HepG2 (cell line): Measurements from ENCODE around the gene CNOT1. TPM values are rescaled to one million over a fixed set of nuclear protein-coding genes. Genes with fewer than 3 reads are reported as not detected.

Source experiments
- ARHGAP35 ChIP-seq: sonication (generic); formaldehyde crosslinking; IDR thresholded peaks from 2 replicates; pipeline ENCODE4 v1.9.0; 2022; ENCODE audit warnings: mild to moderate bottlenecking, inconsistent platforms, moderate library complexity, missing genetic modification reagents, borderline replicate concordance
- CBX5 ChIP-seq: sonication (generic); formaldehyde crosslinking; IDR thresholded peaks from 2 replicates; pipeline ENCODE4 v1.4.0; 2020; ENCODE audit warnings: missing genetic modification reagents, borderline replicate concordance
- CHD4 ChIP-seq: fragments of 200-600 bp; sonication (generic); IDR thresholded peaks from 2 replicates; pipeline ENCODE4 v1.7.0; 2017; ENCODE audit warnings: mild to moderate bottlenecking, low read length, borderline replicate concordance
- DPF2 ChIP-seq: sonication (generic); formaldehyde crosslinking; IDR thresholded peaks from 2 replicates; pipeline ENCODE4 v1.4.0; 2020; ENCODE audit warnings: mild to moderate bottlenecking, low read depth, missing genetic modification reagents, borderline replicate concordance
- E2F5 ChIP-seq: sonication (generic); formaldehyde crosslinking; conservative IDR thresholded peaks from 2 replicates; pipeline ENCODE4 v1.4.0; 2020; ENCODE audit warnings: missing genetic modification reagents
- FLYWCH1 ChIP-seq: sonication (generic); formaldehyde crosslinking; IDR thresholded peaks from 2 replicates; pipeline ENCODE4 v1.8.1; 2023; ENCODE audit warnings: mild to moderate bottlenecking, missing genetic modification reagents
- FOXK2 ChIP-seq: fragments of 450-650 bp; IDR thresholded peaks from 2 replicates; pipeline ENCODE4 v1.6.1; 2016
- GABPB1 ChIP-seq: IDR thresholded peaks from 2 replicates; pipeline ENCODE4 v1.6.1; 2016; ENCODE audit warnings: mild to moderate bottlenecking, missing genetic modification reagents, moderate library complexity, missing compliant biosample characterization
- GATAD2A ChIP-seq: IDR thresholded peaks from 2 replicates; pipeline ENCODE4 v1.6.1; 2016
- GFI1 ChIP-seq: sonication (generic); formaldehyde crosslinking; IDR thresholded peaks from 2 replicates; pipeline ENCODE4 v1.5.0; 2020; ENCODE audit warnings: missing genetic modification reagents, mild to moderate bottlenecking, borderline replicate concordance
- HDAC1 ChIP-seq: sonication (generic); formaldehyde crosslinking; IDR thresholded peaks from 2 replicates; pipeline ENCODE4 v1.5.1; 2020; ENCODE audit warnings: mild to moderate bottlenecking, missing genetic modification reagents
- HNF4G ChIP-seq, 2 experiments: sonication (generic) in 1 of 2; formaldehyde crosslinking in 1 of 2; IDR thresholded peaks; 2 replicates each; pipeline versions ENCODE4 v1.4.0 to v1.6.1; 2011 to 2020; ENCODE audit warnings: borderline replicate concordance in 2 of 2, low read depth in 2 of 2, mild to moderate bottlenecking in 2 of 2, low read length in 1 of 2, missing genetic modification reagents in 1 of 2, moderate library complexity in 1 of 2
- HNRNPUL1 ChIP-seq: fragments of 200-400 bp; formaldehyde crosslinking; IDR thresholded peaks from 2 replicates; pipeline ENCODE4 v1.6.1; 2017; ENCODE audit warnings: low read depth, mild to moderate bottlenecking, low read length, moderate library complexity
- KDM1A ChIP-seq: IDR thresholded peaks from 2 replicates; pipeline ENCODE4 v1.6.1; 2016; ENCODE audit warnings: missing compliant biosample characterization
- MXD4 ChIP-seq: IDR thresholded peaks from 2 replicates; pipeline ENCODE4 v1.6.1; 2016; ENCODE audit warnings: mild to moderate bottlenecking, missing biosample characterization, missing genetic modification reagents
- NCOA1 ChIP-seq: sonication (generic); formaldehyde crosslinking; IDR thresholded peaks from 2 replicates; pipeline ENCODE4 v1.9.0; 2021; ENCODE audit warnings: missing genetic modification reagents
- NR2C2 ChIP-seq: sonication (generic); formaldehyde crosslinking; IDR thresholded peaks from 2 replicates; pipeline ENCODE4 v1.4.0; 2020; ENCODE audit warnings: missing genetic modification reagents, mild to moderate bottlenecking, moderate library complexity, borderline replicate concordance
- NRL ChIP-seq: sonication (generic); formaldehyde crosslinking; IDR thresholded peaks from 2 replicates; pipeline ENCODE4 v1.5.0; 2020; ENCODE audit warnings: missing genetic modification reagents, mild to moderate bottlenecking, moderate library complexity, borderline replicate concordance
- PPARG ChIP-seq: conservative IDR thresholded peaks from 2 replicates; pipeline ENCODE4 v1.6.1; 2016; ENCODE audit warnings: missing biosample characterization, missing genetic modification reagents
- SOX6 ChIP-seq, 2 experiments: fragments of 450-650 bp in 1 of 2; sonication (generic) in 1 of 2; formaldehyde crosslinking in 1 of 2; IDR thresholded peaks; 2 replicates each; pipeline versions ENCODE4 v1.4.0 to v1.6.1; 2017 to 2020; ENCODE audit warnings: antibody characterized with exemption in 1 of 2, mild to moderate bottlenecking in 1 of 2, missing genetic modification reagents in 1 of 2
- STAG1 ChIP-seq: sonication (generic); formaldehyde crosslinking; IDR thresholded peaks from 2 replicates; pipeline ENCODE4 v1.4.0; 2020; ENCODE audit warnings: missing genetic modification reagents
- TBL1XR1 ChIP-seq: fragments of 150-350 bp; IDR thresholded peaks from 2 replicates; pipeline ENCODE4 v1.6.1; 2014; ENCODE audit warnings: borderline replicate concordance, low read length; ENCODE audit not compliant: partially characterized antibody
- TBX3 ChIP-seq: fragments of 450-650 bp; IDR thresholded peaks from 2 replicates; pipeline ENCODE4 v1.6.1; 2017; ENCODE audit warnings: antibody characterized with exemption, mild to moderate bottlenecking, inconsistent platforms, borderline replicate concordance
- TP53 ChIP-seq: sonication (generic); formaldehyde crosslinking; conservative IDR thresholded peaks from 2 replicates; pipeline ENCODE4 v1.4.0; 2020; ENCODE audit warnings: missing genetic modification reagents
- YEATS2 ChIP-seq: sonication (generic); formaldehyde crosslinking; IDR thresholded peaks from 2 replicates; pipeline ENCODE4 v1.4.0; 2020; ENCODE audit warnings: missing genetic modification reagents, borderline replicate concordance
- ZKSCAN1 ChIP-seq: fragments of 150-350 bp; IDR thresholded peaks from 2 replicates; pipeline ENCODE4 v1.6.1; 2014; ENCODE audit warnings: low read length
- ZNF101 ChIP-seq: sonication (generic); formaldehyde crosslinking; IDR thresholded peaks from 2 replicates; pipeline ENCODE4 v1.4.0; 2020; ENCODE audit warnings: mild to moderate bottlenecking, low read depth, missing genetic modification reagents, borderline replicate concordance
- ZNF12 ChIP-seq: sonication (generic); formaldehyde crosslinking; IDR thresholded peaks from 2 replicates; pipeline ENCODE4 v1.5.0; 2020; ENCODE audit warnings: missing genetic modification reagents
- ZNF343 ChIP-seq: sonication (generic); formaldehyde crosslinking; IDR thresholded peaks from 2 replicates; pipeline ENCODE4 v1.4.0; 2020; ENCODE audit warnings: mild to moderate bottlenecking, missing genetic modification reagents
- ZNF577 ChIP-seq: sonication (generic); formaldehyde crosslinking; IDR thresholded peaks from 2 replicates; pipeline ENCODE4 v1.4.0; 2020; ENCODE audit warnings: mild to moderate bottlenecking, low read depth, missing genetic modification reagents, borderline replicate concordance
- ZNF720 ChIP-seq: sonication (generic); formaldehyde crosslinking; IDR thresholded peaks from 2 replicates; pipeline ENCODE4 v1.4.0; 2020; ENCODE audit warnings: missing genetic modification reagents
- ZSCAN12 ChIP-seq: sonication (generic); formaldehyde crosslinking; IDR thresholded peaks from 2 replicates; pipeline ENCODE4 v1.9.0; 2021; ENCODE audit warnings: mild to moderate bottlenecking, missing genetic modification reagents
- polyA plus RNA-seq, 8 experiments: library from polyadenylated mRNA; depleted of rRNA in 3 of 8; stranded (reverse) in 7 of 8; unstranded in 1 of 8; fragments of >200 nt; fragmentation: Illumina TruSeq in 4 of 8; extraction: Trizol in 4 of 8; gene quantifications; 2 replicates each; pipeline versions ENCODE4 v1.2.1 to v1.2.3, GENCODE V29; 2011 to 2016; ENCODE audit warnings: low read depth in 4 of 8, missing spikeins in 1 of 8, mixed read lengths in 1 of 8; ENCODE audit not compliant: insufficient read depth in 1 of 8
- total RNA-seq, 5 experiments: library from RNA; depleted of rRNA; stranded (reverse); fragments of >200 nt; fragmentation: Illumina TruSeq; extraction: Trizol; gene quantifications; 2 replicates each; pipeline ENCODE4 v1.2.3, GENCODE V29; 2016; ENCODE audit warnings: low read depth in 1 of 5
- TF ChIP-seq, protein P1 (sequence below): sonication (generic); formaldehyde crosslinking; IDR thresholded peaks from 2 replicates; pipeline ENCODE4 v1.4.0; 2020; ENCODE audit warnings: missing genetic modification reagents; ENCODE audit errors: not compliant biosample characterization

CNOT1 gene
- total and polyA plus RNA-seq, 2 of the 13 experiments (the other 11 are each of a cell fraction or from before 2014, with no cell fraction given) = 188 to 232 TPM

DNA sequence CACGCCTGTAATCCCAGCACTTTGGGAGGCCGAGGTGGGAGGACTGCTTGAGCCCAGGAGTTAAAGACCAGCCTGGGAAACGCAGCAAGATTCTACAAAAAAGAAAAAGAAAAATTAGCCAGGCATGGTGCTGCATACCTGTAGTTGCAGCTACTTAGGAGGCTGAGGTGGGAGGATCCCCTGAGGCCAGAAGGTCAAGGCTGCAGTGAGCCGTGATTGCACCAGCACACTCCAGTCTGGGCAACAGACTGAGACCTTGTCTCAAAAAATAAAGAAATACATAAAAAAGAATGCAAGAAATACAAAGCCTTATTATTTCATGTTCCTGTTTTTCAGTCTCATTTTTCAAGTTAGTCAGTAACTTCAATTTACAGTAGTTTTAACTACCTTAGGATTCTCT is 5.9 kb upstream of the CNOT1 start (continued):
- TF ChIP-seq, protein P1, sequence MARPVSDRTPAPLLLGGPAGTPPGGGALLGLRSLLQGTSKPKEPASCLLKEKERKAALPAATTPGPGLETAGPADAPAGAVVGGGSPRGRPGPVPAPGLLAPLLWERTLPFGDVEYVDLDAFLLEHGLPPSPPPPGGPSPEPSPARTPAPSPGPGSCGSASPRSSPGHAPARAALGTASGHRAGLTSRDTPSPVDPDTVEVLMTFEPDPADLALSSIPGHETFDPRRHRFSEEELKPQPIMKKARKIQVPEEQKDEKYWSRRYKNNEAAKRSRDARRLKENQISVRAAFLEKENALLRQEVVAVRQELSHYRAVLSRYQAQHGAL (CRISPR knock-in tag) = no peak
- TF ChIP-seq FLYWCH1 (CRISPR knock-in tag) = no peak
- no peak for TF ChIP-seq MXD4 (CRISPR knock-in tag)
- TF ChIP-seq ZSCAN12 (CRISPR knock-in tag) = no peak
- 0 out of 2 replicates have a peak, but pooled peaks have one; percentile 11 for TF ChIP-seq HNF4G (IDR thresholded peaks at IDR 0.05; ENCODE audit: borderline replicate concordance, low read depth, low read length)
- no peak for TF ChIP-seq HNF4G (CRISPR knock-in tag; IDR thresholded peaks at IDR 0.05; ENCODE audit: borderline replicate concordance, low read depth)
- TF ChIP-seq NCOA1 (CRISPR knock-in tag) = no peak
- TF ChIP-seq DPF2 (CRISPR knock-in tag) = 0 out of 2 replicates have a peak, but pooled peaks have one; percentile 23
- TF ChIP-seq STAG1 (CRISPR knock-in tag) = no peak
- peak; percentile 61; the same call in 1 of the 2 replicates for TF ChIP-seq NR2C2 (CRISPR knock-in tag)
- no peak for TF ChIP-seq ZNF343 (CRISPR knock-in tag)
- no peak for TF ChIP-seq ZKSCAN1
- TF ChIP-seq CHD4 = 0 out of 2 replicates have a peak, but pooled peaks have one; percentile 4
- TF ChIP-seq KDM1A (CRISPR knock-in tag) = no peak
- peak; percentile 48; the same call in 1 of the 2 replicates for TF ChIP-seq GATAD2A (CRISPR knock-in tag)
- TF ChIP-seq ZNF720 = no peak
- no peak for TF ChIP-seq NRL
- no peak for TF ChIP-seq GABPB1
- no peak for TF ChIP-seq SOX6 (IDR thresholded peaks at IDR 0.05)
- TF ChIP-seq SOX6 (CRISPR knock-in tag; IDR thresholded peaks at IDR 0.05) = no peak
- TF ChIP-seq ZNF101 (CRISPR knock-in tag) = no peak
- no peak for TF ChIP-seq ARHGAP35
- TF ChIP-seq YEATS2 (CRISPR knock-in tag) = no peak
- TF ChIP-seq TBX3 = no peak
- no peak for TF ChIP-seq ZNF577 (CRISPR knock-in tag)
- TF ChIP-seq TBL1XR1 = no peak
- TF ChIP-seq TP53 (CRISPR knock-in tag) = no peak
- no peak for TF ChIP-seq HNRNPUL1
- no peak for TF ChIP-seq PPARG (CRISPR knock-in tag)
- no peak for TF ChIP-seq E2F5 (CRISPR knock-in tag)
- no peak for TF ChIP-seq CBX5 (CRISPR knock-in tag)
- no peak for TF ChIP-seq FOXK2
- TF ChIP-seq ZNF12 (CRISPR knock-in tag) = no peak
- TF ChIP-seq GFI1 = peak; percentile 93
- TF ChIP-seq HDAC1 (CRISPR knock-in tag) = no peak
